Keratinocyte (primary cell): ENCODE results near the gene SLC6A3.

Source experiments
- CTCF ChIP-seq, 3 experiments: IDR thresholded peaks in 1 of 3; conservative IDR thresholded peaks in 1 of 3; optimal IDR thresholded peaks in 1 of 3; 2 replicates in 2 of 3; 3 replicates in 1 of 3; pipeline versions ENCODE3 to v1.5.1; 2011; ENCODE audit warnings: low read length in 3 of 3, mild to moderate bottlenecking in 3 of 3, moderate library complexity in 2 of 3, control low read depth in 1 of 3, inconsistent platforms in 1 of 3; ENCODE audit not compliant: insufficient read depth in 2 of 3; ENCODE audit errors: extremely low read depth in 1 of 3
- EZH2 ChIP-seq: IDR thresholded peaks from one replicate; pipeline ENCODE4 v1.6.1; 2012; ENCODE audit warnings: inconsistent platforms, mild to moderate bottlenecking, low read length, moderate library complexity

- TF ChIP-seq CTCF (optimal IDR thresholded peaks at IDR 0.05 in 1 of 3, IDR thresholded peaks at IDR 0.05 in 1 of 3, conservative IDR thresholded peaks at IDR 0.05 in 1 of 3; ENCODE audit: extremely low read depth in 1 of 3, insufficient read depth in 2 of 3, low read length in 3 of 3) (no peak), EZH2 (no peak)
Observed at GRCh38 chr5:1432296-1432695, 12.9 kb downstream of the SLC6A3 start.
